SK-N-MC (cell line): ENCODE data around the gene MCF2.

Experiments used
- FOXP2 ChIP-seq: optimal IDR thresholded peaks from 2 replicates; pipeline ENCODE3; 2011; ENCODE audit warnings: mild to moderate bottlenecking, moderate library complexity; ENCODE audit not compliant: insufficient read depth; ENCODE audit errors: extremely low read length, control extremely low read depth
- POLR2AphosphoS5 ChIP-seq: IDR thresholded peaks from 2 replicates; pipeline ENCODE4 v1.6.1; 2012; ENCODE audit warnings: mild to moderate bottlenecking, low read depth, low read length, borderline replicate concordance

DNA sequence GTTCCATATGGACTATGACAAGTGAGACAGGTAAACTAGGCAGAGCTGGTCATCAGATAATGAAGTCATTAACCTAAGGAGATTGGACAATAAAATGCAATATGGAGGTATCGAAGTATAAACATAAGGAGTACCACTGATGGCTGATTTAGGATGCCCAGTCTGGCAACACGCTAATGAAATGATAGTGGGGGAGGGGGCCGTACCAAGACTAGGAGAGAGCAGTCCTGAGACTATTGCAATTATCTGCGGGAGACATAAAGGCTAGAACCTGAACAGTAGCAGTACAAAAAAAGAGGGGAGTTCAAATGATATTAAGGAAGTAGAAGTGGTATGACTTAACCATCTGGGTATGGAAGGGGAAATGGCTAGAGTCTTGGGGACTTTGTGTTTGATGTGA is 175.1 kb downstream of the MCF2 start:
- TF ChIP-seq POLR2AphosphoS5, result no peak
- no peak for TF ChIP-seq FOXP2
